H1 (cell line): Measurements from ENCODE around the gene MYH10. TPM values are rescaled to one million over a fixed set of nuclear protein-coding genes. Genes with fewer than 3 reads are reported as not detected.

Experiments used
- CTCF ChIA-PET: fragments of 300-600 bp; sonication (Branson Sonifier 250); formaldehyde crosslinking; loops from one replicate; lab custom pipeline; 2021; ENCODE audit not compliant: partially characterized antibody; lab: Charles Lee
- POLR2A ChIA-PET: fragments of 300-600 bp; sonication (Branson Sonifier 250); formaldehyde crosslinking; loops from one replicate; lab custom pipeline; 2021; ENCODE audit warnings: inconsistent platforms; ENCODE audit not compliant: partially characterized antibody; lab: Charles Lee
- DNase-seq, 2 experiments: peaks; one replicate each; pipeline versions ENCODE4 v3.0.0 to v3.0.0-alpha.2; 2010 to 2022; ENCODE audit warnings: low spot score in 2 of 2, low read depth in 1 of 2, mixed read lengths in 1 of 2
- FAIRE-seq: peaks from 2 replicates; lab custom pipeline; 2011; peaks lifted over from hg19 to GRCh38; lab: Jason Lieb, UNC
- H2AFZ ChIP-seq: 2 replicates; pipeline ENCODE4 v1.8.1; 2012; ENCODE audit warnings: low read length, inconsistent platforms
- H2AK5ac ChIP-seq: 2 replicates; pipeline ENCODE4 v1.6.1; 2013; ENCODE audit warnings: low read depth, low read length
- H2BK120ac ChIP-seq: replicated peaks from 2 replicates; pipeline ENCODE3; 2013; ENCODE audit warnings: low read depth, low read length, inconsistent platforms
- H2BK12ac ChIP-seq: 2 replicates; pipeline ENCODE4 v1.6.1; 2013; ENCODE audit warnings: low read depth, low read length
- H2BK15ac ChIP-seq: 2 replicates; pipeline ENCODE4 v1.6.1; 2013; ENCODE audit warnings: low read length
- H2BK20ac ChIP-seq: 2 replicates; pipeline ENCODE4 v1.6.1; 2013; ENCODE audit warnings: low read length
- H2BK5ac ChIP-seq: 2 replicates; pipeline ENCODE4 v1.6.1; 2013; ENCODE audit warnings: low read depth, low read length
- H3K14ac ChIP-seq: 2 replicates; pipeline ENCODE4 v1.6.1; 2013; ENCODE audit warnings: inconsistent platforms; ENCODE audit not compliant: insufficient read length
- H3K18ac ChIP-seq: 2 replicates; pipeline ENCODE4 v1.6.1; 2013; ENCODE audit warnings: low read length; ENCODE audit errors: extremely low read depth
- H3K23ac ChIP-seq: 2 replicates; pipeline ENCODE4 v1.6.1; 2013; ENCODE audit warnings: inconsistent platforms; ENCODE audit not compliant: insufficient read length
- H3K23me2 ChIP-seq: 2 replicates; pipeline ENCODE4 v1.6.1; 2013; ENCODE audit warnings: low read depth, low read length
- H3K27ac ChIP-seq: 2 replicates; pipeline ENCODE4 v1.6.1; 2011; ENCODE audit warnings: low read depth, low read length, inconsistent platforms
- H3K27me3 ChIP-seq, 4 experiments: replicated peaks in 1 of 4; 1 replicate in 1 of 4; 2 replicates in 3 of 4; pipeline versions ENCODE4 v1.6.1 to v1.8.1; 2011 to 2013; ENCODE audit warnings: low read length in 3 of 4, mild to moderate bottlenecking in 3 of 4, inconsistent platforms in 2 of 4, mixed read lengths in 2 of 4, moderate library complexity in 1 of 4; ENCODE audit not compliant: control insufficient read depth in 3 of 4, insufficient read depth in 3 of 4; ENCODE audit errors: extremely low read depth in 1 of 4
- H3K36me3 ChIP-seq, 4 experiments: 2 replicates each; pipeline versions ENCODE4 v1.6.1 to v1.8.1; 2011 to 2013; ENCODE audit warnings: mild to moderate bottlenecking in 4 of 4, low read length in 3 of 4, moderate library complexity in 2 of 4, control low read depth in 1 of 4, inconsistent platforms in 1 of 4; ENCODE audit not compliant: insufficient read depth in 4 of 4, control insufficient read depth in 2 of 4
- H3K4ac ChIP-seq: replicated peaks from 2 replicates; pipeline ENCODE3; 2013; ENCODE audit warnings: low read length, low read depth, mixed read lengths, inconsistent platforms; ENCODE audit not compliant: insufficient read length
- H3K4me1 ChIP-seq, 4 experiments: replicated peaks in 1 of 4; 1 replicate in 1 of 4; 2 replicates in 3 of 4; pipeline versions ENCODE4 v1.6.1 to v1.8.1; 2011 to 2013; ENCODE audit warnings: low read length in 3 of 4, inconsistent platforms in 2 of 4, mixed read lengths in 1 of 4; ENCODE audit not compliant: insufficient read depth in 4 of 4, control insufficient read depth in 3 of 4
- H3K4me2 ChIP-seq, 2 experiments: 2 replicates each; pipeline versions ENCODE4 v1.6.1 to v1.8.1; 2011 to 2013; ENCODE audit warnings: low read depth in 2 of 2, low read length in 2 of 2, control low read depth in 1 of 2, inconsistent platforms in 1 of 2, mild to moderate bottlenecking in 1 of 2; ENCODE audit not compliant: insufficient read depth in 1 of 2
- H3K4me3 ChIP-seq, 4 experiments: fragments of 200-600, 300-600 bp in 1 of 4; sonication (generic), shearing (Covaris generic), sonication (Bioruptor Twin) in 1 of 4; 2 replicates each; pipeline versions ENCODE4 v1.5.1 to v1.8.1; 2011 to 2016; ENCODE audit warnings: low read length in 4 of 4, low read depth in 3 of 4, control low read depth in 2 of 4, inconsistent platforms in 2 of 4, mild to moderate bottlenecking in 2 of 4, mixed read lengths in 1 of 4, moderate library complexity in 1 of 4; ENCODE audit not compliant: insufficient read depth in 2 of 4; ENCODE audit errors: extremely low read depth in 1 of 4
- H3K56ac ChIP-seq: replicated peaks from 2 replicates; pipeline ENCODE3; 2013; ENCODE audit warnings: low read depth, mild to moderate bottlenecking, mixed read lengths, low read length, inconsistent platforms; ENCODE audit not compliant: insufficient read length
- H3K79me1 ChIP-seq: 2 replicates; pipeline ENCODE4 v1.6.1; 2013; ENCODE audit warnings: low read depth, low read length, control low read depth
- H3K79me2 ChIP-seq, 2 experiments: 2 replicates each; pipeline versions ENCODE4 v1.6.1 to v1.8.1; 2012 to 2013; ENCODE audit warnings: low read length in 2 of 2, mild to moderate bottlenecking in 2 of 2, inconsistent platforms in 1 of 2; ENCODE audit not compliant: insufficient read depth in 2 of 2, control insufficient read depth in 1 of 2
- H3K9ac ChIP-seq, 4 experiments: replicated peaks in 1 of 4; 1 replicate in 1 of 4; 2 replicates in 3 of 4; pipeline versions ENCODE4 v1.6.1 to v1.8.1; 2011 to 2013; ENCODE audit warnings: low read depth in 3 of 4, low read length in 3 of 4, control low read depth in 2 of 4, mild to moderate bottlenecking in 2 of 4, moderate library complexity in 2 of 4, inconsistent platforms in 1 of 4; ENCODE audit errors: extremely low read depth in 1 of 4
- H3K9me3 ChIP-seq, 2 experiments: 2 replicates each; pipeline versions ENCODE4 v1.6.1 to v1.8.1; 2012 to 2013; ENCODE audit warnings: mild to moderate bottlenecking in 2 of 2, moderate library complexity in 2 of 2, control low read depth in 1 of 2, inconsistent platforms in 1 of 2, low read depth in 1 of 2, low read length in 1 of 2, mixed read lengths in 1 of 2; ENCODE audit not compliant: insufficient read depth in 2 of 2
- H4K20me1 ChIP-seq, 2 experiments: replicated peaks in 1 of 2; 2 replicates each; pipeline versions ENCODE3 to v1.8.1; 2011 to 2013; ENCODE audit warnings: inconsistent platforms in 2 of 2, low read length in 2 of 2, mild to moderate bottlenecking in 1 of 2; ENCODE audit not compliant: insufficient read depth in 2 of 2, control insufficient read depth in 1 of 2
- H4K5ac ChIP-seq: 2 replicates; pipeline ENCODE4 v1.6.1; 2013; ENCODE audit warnings: low read length, low read depth, mixed read lengths, inconsistent platforms; ENCODE audit not compliant: insufficient read length
- H4K8ac ChIP-seq: 2 replicates; pipeline ENCODE4 v1.8.0; 2013; ENCODE audit warnings: mild to moderate bottlenecking, moderate library complexity, low read length, inconsistent platforms; ENCODE audit not compliant: insufficient read depth; ENCODE audit errors: extremely low read depth
- H4K91ac ChIP-seq: replicated peaks from 2 replicates; pipeline ENCODE3; 2013; ENCODE audit warnings: low read length, mixed read lengths, inconsistent platforms; ENCODE audit not compliant: insufficient read length
- ATF2 ChIP-seq: IDR thresholded peaks from 2 replicates; pipeline ENCODE4 v1.6.1; 2012; ENCODE audit warnings: low read length, inconsistent platforms
- CTBP2 ChIP-seq: IDR thresholded peaks from 2 replicates; pipeline ENCODE4 v1.7.0; 2011; ENCODE audit warnings: borderline replicate concordance, mild to moderate bottlenecking, moderate library complexity, mixed read lengths, low read length; ENCODE audit not compliant: insufficient read depth, insufficient read length
- WGBS, 2 experiments: shearing (Covaris generic) in 1 of 2; methylation state at CpG; one replicate each; pipeline versions ENCODE4 v1.1.6 to v1.1.7; 2013 to 2015; ENCODE audit warnings: low lambda C conversion rate in 2 of 2, mixed read lengths in 2 of 2, inconsistent platforms in 1 of 2, low coverage in 1 of 2, missing lambda C conversion rate in 1 of 2; ENCODE audit not compliant: insufficient replicate concordance in 2 of 2, insufficient coverage in 1 of 2, insufficient read length in 1 of 2; ENCODE audit errors: extremely low coverage in 1 of 2, missing lambda C conversion rate in 1 of 2; 5-methylcytosine and 5-hydroxymethylcytosine counted together
- polyA plus RNA-seq, 7 experiments: library from polyadenylated mRNA; depleted of rRNA in 3 of 7; stranded (reverse) in 5 of 7; unstranded in 2 of 7; fragments of >200 nt in 5 of 7; fragments of 200-250 nt in 2 of 7; gene quantifications; 1 replicate in 5 of 7; 2 replicates in 1 of 7; 4 replicates in 1 of 7; pipeline versions ENCODE4 v1.2.1 to v1.2.3, GENCODE V29; 2011 to 2013; ENCODE audit warnings: missing spikeins in 2 of 7, mixed read lengths in 2 of 7
- total RNA-seq: library from RNA; stranded (reverse); fragmentation: NEBNext Ultra II Directional; extraction: Animal tissue kit (Norgen Biotek cat#: 25700); gene quantifications from 2 replicates; pipeline ENCODE4 v1.2.1, GENCODE V29; 2021

Gene MYH10
- total and polyA plus RNA-seq, 2 of the 8 experiments (the other 6 are each of a cell fraction or from before 2014, with no cell fraction given): 64.1 to 289 TPM

DNA sequence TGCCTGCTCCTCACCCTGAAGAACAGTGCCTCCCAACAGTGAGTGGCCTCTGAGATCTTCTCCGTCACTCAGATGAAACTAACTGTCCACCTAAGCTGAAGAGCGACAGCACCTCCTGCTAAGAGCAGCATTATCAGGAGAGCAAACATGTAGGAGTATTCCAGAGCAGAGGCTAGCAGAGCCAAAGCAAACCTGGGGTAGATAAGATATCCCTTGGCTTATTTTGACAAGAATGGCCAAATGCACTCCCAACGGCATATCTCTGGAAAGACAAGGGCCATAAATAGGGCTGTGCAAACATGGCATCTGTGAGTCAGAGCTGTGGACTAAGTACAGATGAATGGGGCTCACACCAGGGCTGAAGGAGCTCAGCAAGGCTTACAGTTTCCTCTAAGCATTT, 98.5 kb downstream of the MYH10 start:
- H2BK12ac ChIP-seq: no peak overlapping the region
- H3K36me3 ChIP-seq: peaks cover 22 to 93% (median 73%) of the 10 kb centered on the region in 4 experiments
- H3K4me3 ChIP-seq: no peak overlapping the region
- no peak overlapping the region for H2BK5ac ChIP-seq
- H2AK5ac ChIP-seq: no peak overlapping the region
- WGBS, 2 experiments: 92% methylated on average over 3 of the region's 3 CpGs; no CpG with 5 or more reads in 1 of the 2 experiments
- H2BK15ac ChIP-seq: no peak overlapping the region
- H3K9me3 ChIP-seq: no peaks in the 10 kb centered on the region
- no peak overlapping the region for H2BK120ac ChIP-seq
- H3K4ac ChIP-seq: no peak overlapping the region
- no peak overlapping the region for H4K91ac ChIP-seq
- H2BK20ac ChIP-seq: no peak overlapping the region
- H3K4me2 ChIP-seq: no peak overlapping the region
- POLR2A ChIA-PET: no interaction called here
- no peaks in the 10 kb centered on the region for H3K23me2 ChIP-seq
- H3K27ac ChIP-seq: no peak overlapping the region
- peaks cover 0 to 4% of the 10 kb centered on the region in 2 experiments for H4K20me1 ChIP-seq
- FAIRE-seq (no peak), DNase-seq (no peak)
- H3K14ac ChIP-seq: no peak overlapping the region
- no peaks in the 10 kb centered on the region for H3K79me2 ChIP-seq
- H4K5ac ChIP-seq: no peak overlapping the region
- H3K79me1 ChIP-seq: peaks cover 2% of the 10 kb centered on the region; the same call in 1 of the 2 replicates
- no peak overlapping the region for H3K18ac ChIP-seq
- H3K27me3 ChIP-seq: no peaks in the 10 kb centered on the region
- H3K56ac ChIP-seq: no peak overlapping the region
- H3K23ac ChIP-seq: no peak overlapping the region
- H4K8ac ChIP-seq: no peak overlapping the region
- no peak overlapping the region for H2AFZ ChIP-seq
- CTCF ChIA-PET: interaction anchor here (0.7 to 1.0 kb wide), 2 partner anchors 37 to 50 kb away, joined by 3 read pairs; no protein-coding TSS in a partner anchor
- H3K9ac ChIP-seq: no peak overlapping the region
- H3K4me1 ChIP-seq: no peaks in the 10 kb centered on the region
- no peak for TF ChIP-seq ATF2
- no peak for TF ChIP-seq CTBP2
